Measurements from ENCODE around the gene GPR152.
"Not testable (repeated sequence)": the region's sequence is repeated elsewhere in the genome, so short reads cannot be mapped to it uniquely, and the experiment has no call there.

GPR152 gene

GRCh38 chr11:67410984-67411784 is 41.3 kb downstream of the GPR152 start:
- in situ Hi-C loops (cut with MboI; ENCODE audit: low sequenced_read_pairs) = no loop called here

DNA sequence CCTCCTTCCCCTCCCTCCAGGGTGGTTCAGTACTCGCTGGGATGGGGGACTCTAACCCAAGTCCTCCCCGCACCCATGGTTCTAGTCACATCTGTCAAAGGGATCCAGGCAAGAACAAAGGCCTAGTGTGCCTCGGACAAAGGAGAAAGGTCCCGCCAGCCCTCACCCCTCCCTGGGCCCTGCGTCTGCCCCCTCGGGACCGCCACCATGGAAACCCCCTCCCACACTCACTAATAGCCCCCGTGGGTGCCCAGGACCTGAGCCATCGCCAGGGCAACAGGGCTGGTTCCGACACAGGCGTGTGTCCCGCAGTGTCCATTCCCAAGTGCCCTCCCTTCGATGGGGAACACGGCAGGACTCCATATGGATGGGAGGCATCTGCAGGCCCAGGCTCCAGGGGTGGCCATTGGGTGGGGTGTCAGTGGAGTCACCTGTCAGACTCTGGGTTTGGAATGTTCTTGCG is 42.1 kb downstream of the GPR152 start:
- in situ Hi-C loops (cut with MboI; ENCODE audit: low sequenced_read_pairs) = no loop called here

DNA sequence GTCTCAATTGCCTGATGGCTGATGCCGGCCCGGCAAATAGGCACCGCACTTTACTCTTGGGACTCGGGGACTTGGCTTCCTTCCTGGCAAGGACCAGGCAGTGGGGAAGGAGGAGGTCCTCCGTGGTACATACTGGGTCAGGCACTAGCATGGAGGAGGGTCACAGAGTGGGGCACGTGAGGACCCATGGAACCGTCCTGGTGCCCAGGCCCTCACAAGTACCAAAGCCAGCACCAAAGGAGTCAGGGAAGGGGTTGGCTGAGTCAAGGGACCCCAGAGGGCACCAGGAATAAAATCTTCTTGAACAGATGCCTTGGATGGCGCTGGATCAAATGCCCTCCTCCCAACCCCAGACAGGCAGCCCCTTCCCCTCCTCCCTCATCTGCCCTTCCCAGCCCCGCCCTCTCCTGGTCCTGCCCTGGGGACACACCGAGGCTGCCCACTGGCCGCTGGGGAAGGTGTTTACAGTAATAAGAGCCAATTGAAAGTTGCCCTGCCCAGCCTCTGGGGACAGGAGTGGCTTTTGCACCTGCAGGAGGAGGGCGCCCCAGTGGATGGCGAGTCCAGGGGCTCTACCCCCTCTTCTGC is 42.7 kb downstream of the GPR152 start:
- in situ Hi-C loops (cut with MboI; ENCODE audit: low sequenced_read_pairs) = no loop called here

DNA sequence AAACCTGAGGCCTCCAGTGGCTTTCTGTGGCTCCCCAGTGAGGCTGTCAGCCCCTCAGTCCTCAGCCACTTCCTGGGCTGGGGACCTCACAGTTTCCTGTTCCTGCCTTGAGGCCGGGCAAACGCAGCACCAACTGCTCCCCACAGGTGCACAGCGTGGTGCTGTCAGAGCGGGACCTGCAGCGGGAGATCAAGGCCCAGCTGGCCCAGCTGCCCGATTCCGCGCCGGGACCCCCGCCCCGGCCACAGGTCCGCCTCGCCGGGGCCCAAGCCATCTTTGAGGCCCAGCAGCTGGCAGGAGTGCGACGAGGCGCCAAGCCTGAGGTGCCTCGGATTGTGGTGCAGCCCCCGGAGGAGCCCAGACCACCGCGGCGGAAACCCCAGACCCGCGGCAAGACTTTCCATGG is 43.3 kb downstream of the GPR152 start:
- in situ Hi-C loops (cut with MboI; ENCODE audit: low sequenced_read_pairs) = no loop called here

DNA sequence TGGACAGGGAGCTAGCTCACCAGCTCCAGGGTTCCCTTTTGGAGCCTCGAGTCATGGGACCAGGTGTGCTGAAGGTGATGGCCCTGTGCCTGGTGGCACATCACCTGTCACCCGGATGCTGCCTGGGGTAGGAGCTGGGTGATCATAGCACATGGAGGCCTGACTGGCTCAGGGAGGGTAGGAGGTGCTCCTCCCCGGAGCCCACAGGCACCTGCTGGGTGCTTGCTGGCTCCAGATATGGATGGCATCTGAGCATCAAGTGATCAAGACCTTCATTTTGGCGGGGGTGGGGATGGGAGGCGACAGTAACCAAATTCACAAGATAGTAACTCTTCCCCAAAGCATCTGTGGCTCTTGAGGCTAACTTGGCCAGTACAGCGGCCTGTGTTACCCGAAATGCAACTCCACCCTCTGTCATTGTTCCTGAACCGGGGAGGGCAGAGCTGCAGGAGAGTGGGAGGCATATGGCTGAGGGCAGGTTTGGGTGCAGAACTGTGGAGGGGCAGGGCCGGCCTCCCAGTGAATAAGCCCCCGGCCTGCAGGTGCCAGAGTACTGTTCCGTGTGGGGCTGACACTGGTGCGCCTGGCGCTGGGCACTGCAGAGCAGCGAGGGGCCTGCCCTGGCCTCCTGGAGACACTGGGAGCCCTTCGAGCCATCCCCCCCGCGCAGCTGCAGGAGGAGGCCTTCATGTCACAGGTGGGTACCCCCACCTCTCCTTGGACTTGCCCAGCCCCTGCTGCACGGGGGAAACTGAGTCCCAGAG is 43.9 kb downstream of the GPR152 start:
- in situ Hi-C loops (cut with MboI; ENCODE audit: low sequenced_read_pairs) = no loop called here

DNA sequence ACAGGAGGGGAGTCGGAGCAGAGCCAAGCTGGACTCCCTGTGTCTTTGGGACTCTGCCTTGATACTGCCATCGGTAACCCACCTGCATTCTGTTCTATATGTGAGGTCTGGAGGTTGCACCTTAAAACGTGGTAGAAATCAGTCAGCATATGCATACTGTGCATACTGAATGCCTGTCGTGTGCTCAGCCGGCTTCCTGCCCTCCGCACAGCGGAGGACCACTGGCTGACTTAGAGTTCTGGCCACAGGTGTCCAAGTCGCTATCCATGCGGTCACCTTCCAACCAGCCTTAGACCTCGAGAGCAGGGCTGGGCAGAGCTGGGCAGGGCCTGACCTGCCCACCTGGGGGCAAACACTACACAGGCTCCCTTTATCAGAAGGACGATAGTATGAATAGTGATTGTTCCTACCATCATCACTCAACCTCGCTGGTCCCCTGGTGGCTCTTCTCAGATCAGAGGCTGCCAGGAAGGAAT is 44.8 kb downstream of the GPR152 start:
- in situ Hi-C loops (cut with MboI; ENCODE audit: low sequenced_read_pairs) = no loop called here

- in situ Hi-C loops (cut with MboI; ENCODE audit: low sequenced_read_pairs) = no loop called here
Observed at GRCh38 chr11:67406969-67407687, 45.4 kb downstream of the GPR152 start.

GRCh38 chr11:67406420-67406968 is 46.0 kb downstream of the GPR152 start:
- in situ Hi-C loops (cut with MboI; ENCODE audit: low sequenced_read_pairs) = no loop called here

GRCh38 chr11:67405688-67406339 is 46.7 kb downstream of the GPR152 start:
- in situ Hi-C loops (cut with MboI; ENCODE audit: low sequenced_read_pairs) = no loop called here

DNA sequence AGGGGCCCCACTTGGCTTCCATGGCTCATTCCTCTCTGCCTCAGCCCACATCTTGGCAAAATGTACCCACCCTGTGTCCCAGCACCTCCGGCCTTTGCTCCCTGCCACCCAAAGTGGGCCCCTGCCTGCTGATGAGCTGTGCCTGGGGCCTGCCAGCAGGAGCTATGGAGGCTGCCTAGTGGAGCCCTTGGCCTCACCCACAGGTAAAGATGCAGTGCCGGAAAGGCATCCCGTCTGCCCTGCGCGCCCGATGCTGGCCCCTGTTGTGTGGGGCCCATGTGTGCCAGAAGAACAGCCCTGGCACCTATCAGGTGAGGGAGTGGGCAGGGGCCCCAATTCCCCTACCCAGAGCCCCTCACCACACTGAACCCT is 47.3 kb downstream of the GPR152 start:
- in situ Hi-C loops (cut with MboI; ENCODE audit: low sequenced_read_pairs) = no loop called here

GRCh38 chr11:67404515-67405195 is 47.9 kb downstream of the GPR152 start:
- in situ Hi-C loops (cut with MboI; ENCODE audit: low sequenced_read_pairs) = no loop called here

DNA sequence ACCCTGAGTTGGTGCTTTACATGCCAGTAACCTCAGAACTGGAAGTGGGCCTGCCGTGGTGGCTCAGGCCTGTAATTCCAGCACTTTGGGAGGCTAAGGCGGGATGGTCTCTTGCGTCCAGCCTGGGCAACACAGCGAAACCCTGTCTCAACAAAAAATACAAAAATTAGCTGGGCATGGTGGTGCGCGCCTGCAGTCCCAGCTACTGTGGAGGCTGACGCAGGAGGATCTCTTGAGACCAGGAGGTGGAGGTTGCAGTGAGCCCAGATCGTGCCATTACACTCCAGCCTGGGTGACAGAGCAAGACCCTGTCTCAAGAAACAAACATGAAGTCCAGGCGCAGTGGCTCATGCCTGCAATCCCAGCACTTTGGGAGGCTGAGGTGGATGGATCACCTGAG is 49.4 kb downstream of the GPR152 start:
- in situ Hi-C loops (cut with MboI; ENCODE audit: low sequenced_read_pairs) = not testable (repeated sequence)

DNA sequence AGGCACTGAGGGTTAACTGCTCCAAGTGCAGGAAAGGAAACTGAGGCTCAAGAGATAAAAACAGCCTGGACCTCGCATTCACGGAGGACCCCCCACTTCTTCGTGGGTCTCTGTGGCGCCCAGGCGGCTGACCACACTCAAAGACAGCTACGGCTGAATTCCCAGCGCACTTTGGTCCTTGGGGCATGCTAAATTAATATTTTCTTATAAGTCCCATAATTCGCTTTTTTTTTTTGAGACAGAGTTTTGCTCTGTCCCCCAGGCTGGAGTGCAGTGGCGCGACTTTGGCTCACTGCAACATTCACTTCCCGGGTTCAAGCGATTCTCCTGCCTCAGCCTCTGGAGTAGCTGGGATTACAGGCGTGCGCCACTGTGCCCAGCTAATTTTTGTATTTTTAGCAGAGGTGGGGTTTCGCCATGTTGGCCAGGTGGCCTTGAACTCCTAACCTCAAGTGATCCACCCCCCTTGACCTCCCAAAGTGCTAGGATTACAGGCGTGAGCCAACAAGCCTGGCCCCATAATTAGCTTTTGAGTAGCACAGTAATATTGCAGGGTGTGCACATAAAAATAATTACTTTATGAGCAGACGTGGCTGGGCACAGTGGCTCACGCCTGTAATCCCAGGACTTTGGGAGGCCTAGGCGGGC is 50.2 kb downstream of the GPR152 start:
- in situ Hi-C loops (cut with MboI; ENCODE audit: low sequenced_read_pairs) = not testable (repeated sequence)

DNA sequence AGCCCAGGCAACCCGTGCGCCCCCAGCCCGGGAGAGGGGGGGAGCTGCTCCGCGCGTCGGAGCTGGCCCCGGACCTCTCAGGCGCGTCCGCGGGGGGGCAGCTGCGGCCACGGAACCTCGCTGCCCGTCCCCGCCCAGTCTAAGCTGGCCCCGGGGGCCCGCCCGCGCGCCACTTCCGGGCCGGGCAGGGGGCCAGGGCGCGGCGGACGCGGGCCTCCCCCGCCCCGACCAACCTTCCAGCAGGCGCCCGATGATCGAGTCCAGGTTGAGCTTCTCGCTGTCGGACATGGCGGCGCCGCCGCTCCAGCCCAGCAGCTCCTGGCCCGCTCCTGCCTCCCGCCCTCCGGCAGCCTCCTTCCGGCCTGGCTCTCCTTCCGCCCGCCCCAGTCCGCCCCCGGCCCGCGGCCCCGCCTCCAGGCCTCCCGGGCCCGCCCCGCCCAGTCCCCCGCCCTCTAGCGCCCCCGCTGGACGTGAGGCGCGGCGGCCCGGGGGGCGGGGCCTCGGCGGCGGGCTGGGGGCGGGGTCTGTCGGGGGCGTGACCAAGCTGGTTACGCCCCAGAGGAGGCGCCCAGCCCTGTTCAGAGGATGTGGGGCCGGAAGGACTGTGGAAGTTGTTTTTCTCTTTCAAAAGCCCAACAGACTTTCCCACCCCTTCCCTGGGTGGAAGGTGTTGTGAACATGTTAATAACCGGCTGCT is 50.9 kb downstream of the GPR152 start, which contains the start of gene PPP1CA:
Gene PPP1CA (minus strand): TSS at position 364 of the 697 bp plus-strand sequence. CDS start 76 bp downstream, at position 288.
- in situ Hi-C loops (cut with MboI; ENCODE audit: low sequenced_read_pairs) = no loop called here
